GM12878 (cell line): ENCODE data around the gene KCNAB2.

Experiments
- FOXM1 ChIP-seq: IDR thresholded peaks from 2 replicates; pipeline ENCODE4 v1.6.1; 2012; ENCODE audit warnings: low read depth, mild to moderate bottlenecking, inconsistent platforms, low read length, moderate library complexity
- HCFC1 ChIP-seq: fragments of 150-350 bp; IDR thresholded peaks from 2 replicates; pipeline ENCODE4 v1.6.1; 2014; ENCODE audit warnings: low read length
- HDAC2 ChIP-seq: fragments of 200-600 bp; sonication (generic); IDR thresholded peaks from 2 replicates; pipeline ENCODE4 v1.6.1; 2017
- POLR2AphosphoS5 ChIP-seq: IDR thresholded peaks from 2 replicates; pipeline ENCODE4 v1.6.1; 2011; ENCODE audit warnings: mild to moderate bottlenecking, low read length, inconsistent platforms
- TF ChIP-seq, protein P1 (sequence below), 3 experiments: IDR thresholded peaks in 2 of 3; conservative IDR thresholded peaks in 1 of 3; 2 replicates each; pipeline ENCODE4 v1.5.1; 2011; ENCODE audit warnings: low read depth in 3 of 3, low read length in 3 of 3, mild to moderate bottlenecking in 3 of 3, control low read depth in 2 of 3, moderate library complexity in 2 of 3, inconsistent platforms in 1 of 3, mixed read lengths in 1 of 3; ENCODE audit not compliant: control insufficient read depth in 2 of 3, insufficient read depth in 1 of 3; ENCODE audit errors: extremely low read depth in 1 of 3

DNA sequence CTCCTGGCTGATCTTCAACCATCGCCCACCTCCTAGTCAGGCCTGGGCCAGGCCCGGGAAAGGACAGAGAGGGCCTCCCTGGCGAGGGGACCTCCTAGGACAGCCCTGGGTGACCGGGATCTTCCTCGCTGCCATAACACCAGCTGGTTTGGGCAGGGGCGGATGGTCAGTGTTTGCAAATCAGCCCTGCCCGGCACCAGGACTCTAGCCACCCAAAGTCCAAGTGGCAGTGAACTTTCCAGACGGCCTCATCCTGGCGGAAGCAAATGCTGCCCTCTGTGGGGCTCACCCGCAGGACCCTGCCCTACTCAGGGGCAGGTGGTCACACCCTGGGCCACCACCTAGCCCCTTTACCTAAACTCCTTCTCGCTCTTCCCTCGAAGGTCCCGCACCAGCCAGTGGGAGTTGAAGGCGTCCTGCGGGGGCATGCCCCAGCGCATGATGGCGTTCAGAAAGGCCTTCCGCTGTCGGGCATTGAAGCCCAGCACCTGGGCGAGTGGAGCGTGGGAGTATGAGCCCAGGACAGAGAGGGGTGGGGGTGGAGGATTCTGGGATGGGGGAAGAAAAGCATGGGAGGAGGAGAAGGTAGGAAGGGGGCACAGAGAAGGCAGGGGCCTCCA, 79.2 kb downstream of the KCNAB2 start:
- TF ChIP-seq, protein P1, sequence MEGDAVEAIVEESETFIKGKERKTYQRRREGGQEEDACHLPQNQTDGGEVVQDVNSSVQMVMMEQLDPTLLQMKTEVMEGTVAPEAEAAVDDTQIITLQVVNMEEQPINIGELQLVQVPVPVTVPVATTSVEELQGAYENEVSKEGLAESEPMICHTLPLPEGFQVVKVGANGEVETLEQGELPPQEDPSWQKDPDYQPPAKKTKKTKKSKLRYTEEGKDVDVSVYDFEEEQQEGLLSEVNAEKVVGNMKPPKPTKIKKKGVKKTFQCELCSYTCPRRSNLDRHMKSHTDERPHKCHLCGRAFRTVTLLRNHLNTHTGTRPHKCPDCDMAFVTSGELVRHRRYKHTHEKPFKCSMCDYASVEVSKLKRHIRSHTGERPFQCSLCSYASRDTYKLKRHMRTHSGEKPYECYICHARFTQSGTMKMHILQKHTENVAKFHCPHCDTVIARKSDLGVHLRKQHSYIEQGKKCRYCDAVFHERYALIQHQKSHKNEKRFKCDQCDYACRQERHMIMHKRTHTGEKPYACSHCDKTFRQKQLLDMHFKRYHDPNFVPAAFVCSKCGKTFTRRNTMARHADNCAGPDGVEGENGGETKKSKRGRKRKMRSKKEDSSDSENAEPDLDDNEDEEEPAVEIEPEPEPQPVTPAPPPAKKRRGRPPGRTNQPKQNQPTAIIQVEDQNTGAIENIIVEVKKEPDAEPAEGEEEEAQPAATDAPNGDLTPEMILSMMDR (IDR thresholded peaks at IDR 0.05 in 2 of 3, conservative IDR thresholded peaks at IDR 0.05 in 1 of 3; ENCODE audit: control insufficient read depth in 2 of 3, extremely low read depth in 1 of 3, insufficient read depth in 1 of 3, low read depth in 3 of 3, low read length in 3 of 3), result no peak
- no peak for TF ChIP-seq HDAC2
- no peak for TF ChIP-seq FOXM1
- TF ChIP-seq POLR2AphosphoS5, result no peak
- TF ChIP-seq HCFC1, result no peak
